ENCODE measurements around the gene ITGB3. TPM values are rescaled to one million over a fixed set of nuclear protein-coding genes. Genes with fewer than 3 reads are reported as not detected.

The ITGB3 gene
- total RNA-seq, 4 donors from 2014 or later, result 0.76 to 6.6 (median 4.6) TPM

GRCh38 chr17:47244697-47245096, 8.9 kb upstream of the ITGB3 start:
- no peaks in the 10 kb centered on the region for H3K36me3 ChIP-seq
- no peak overlapping the region for H3K4me3 ChIP-seq
- TF ChIP-seq, protein P1, sequence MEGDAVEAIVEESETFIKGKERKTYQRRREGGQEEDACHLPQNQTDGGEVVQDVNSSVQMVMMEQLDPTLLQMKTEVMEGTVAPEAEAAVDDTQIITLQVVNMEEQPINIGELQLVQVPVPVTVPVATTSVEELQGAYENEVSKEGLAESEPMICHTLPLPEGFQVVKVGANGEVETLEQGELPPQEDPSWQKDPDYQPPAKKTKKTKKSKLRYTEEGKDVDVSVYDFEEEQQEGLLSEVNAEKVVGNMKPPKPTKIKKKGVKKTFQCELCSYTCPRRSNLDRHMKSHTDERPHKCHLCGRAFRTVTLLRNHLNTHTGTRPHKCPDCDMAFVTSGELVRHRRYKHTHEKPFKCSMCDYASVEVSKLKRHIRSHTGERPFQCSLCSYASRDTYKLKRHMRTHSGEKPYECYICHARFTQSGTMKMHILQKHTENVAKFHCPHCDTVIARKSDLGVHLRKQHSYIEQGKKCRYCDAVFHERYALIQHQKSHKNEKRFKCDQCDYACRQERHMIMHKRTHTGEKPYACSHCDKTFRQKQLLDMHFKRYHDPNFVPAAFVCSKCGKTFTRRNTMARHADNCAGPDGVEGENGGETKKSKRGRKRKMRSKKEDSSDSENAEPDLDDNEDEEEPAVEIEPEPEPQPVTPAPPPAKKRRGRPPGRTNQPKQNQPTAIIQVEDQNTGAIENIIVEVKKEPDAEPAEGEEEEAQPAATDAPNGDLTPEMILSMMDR (IDR thresholded peaks at IDR 0.05), result no peak
- TF ChIP-seq EP300 (IDR thresholded peaks at IDR 0.05), result no peak
- no peak for TF ChIP-seq POLR2A (IDR thresholded peaks at IDR 0.05)
- TF ChIP-seq POLR2AphosphoS5 (IDR thresholded peaks at IDR 0.05), result no peak
- no peak for DNase-seq (ENCODE audit: low spot score in 2 of 2)
- H3K4me1 ChIP-seq, result peaks cover 17% of the 10 kb centered on the region
- no peaks in the 10 kb centered on the region for H3K9me3 ChIP-seq
- H3K27me3 ChIP-seq, result no peaks in the 10 kb centered on the region
- no peak overlapping the region for H3K27ac ChIP-seq
- 100% methylated on average over 2 of the region's 2 CpGs for WGBS

- TF ChIP-seq EP300 (IDR thresholded peaks at IDR 0.05), result no peak
- TF ChIP-seq, protein P1 (IDR thresholded peaks at IDR 0.05), result no peak
- no peak for TF ChIP-seq POLR2A (IDR thresholded peaks at IDR 0.05)
- TF ChIP-seq POLR2AphosphoS5 (IDR thresholded peaks at IDR 0.05), result no peak
- WGBS, result 74% methylated on average over 2 of the region's 2 CpGs
- DNase-seq (ENCODE audit: low spot score in 2 of 2), result no peak
- Histone ChIP-seq H3K27me3 (no peaks in the 10 kb centered on the region), H3K4me3 (no peak overlapping the region), H3K36me3 (no peaks in the 10 kb centered on the region), H3K27ac (no peak overlapping the region), H3K9me3 (no peaks in the 10 kb centered on the region), H3K4me1 (peaks cover 3% of the 10 kb centered on the region)
Measured at GRCh38 chr17:47246120-47246519, 7.5 kb upstream of the ITGB3 start.

DNA sequence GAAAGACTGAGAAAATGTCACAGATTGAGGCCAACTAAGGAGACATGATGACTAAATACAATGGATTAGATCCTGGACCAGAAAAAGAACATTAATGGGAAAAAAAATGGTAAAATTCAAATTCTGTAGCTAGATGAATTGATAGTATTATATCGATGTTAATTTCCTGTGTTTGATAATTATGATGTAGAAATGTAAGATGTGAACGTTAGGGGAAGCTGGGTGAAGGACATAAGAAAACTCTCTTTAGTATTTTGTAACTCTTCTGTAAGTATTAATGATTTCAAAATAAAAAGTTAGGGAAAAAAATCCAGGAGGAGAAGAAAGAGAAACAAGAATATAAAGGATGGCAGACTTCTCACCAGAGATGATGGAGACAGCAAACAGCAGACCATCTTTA, 2.8 kb upstream of the ITGB3 start:
- DNase-seq (ENCODE audit: low spot score in 2 of 2), result no peak
- WGBS, result 91% methylated on average over 2 of the region's 2 CpGs
- H3K4me3 ChIP-seq, result no peak overlapping the region
- peaks cover 21% of the 10 kb centered on the region for H3K4me1 ChIP-seq
- no peaks in the 10 kb centered on the region for H3K36me3 ChIP-seq
- H3K9me3 ChIP-seq, result no peaks in the 10 kb centered on the region
- TF ChIP-seq POLR2A (IDR thresholded peaks at IDR 0.05) (no peak), EP300 (IDR thresholded peaks at IDR 0.05) (no peak), POLR2AphosphoS5 (IDR thresholded peaks at IDR 0.05) (no peak)
- TF ChIP-seq, protein P1 (IDR thresholded peaks at IDR 0.05), result no peak
- H3K27ac ChIP-seq, result no peak overlapping the region
- H3K27me3 ChIP-seq, result peaks cover 27% of the 10 kb centered on the region

DNA sequence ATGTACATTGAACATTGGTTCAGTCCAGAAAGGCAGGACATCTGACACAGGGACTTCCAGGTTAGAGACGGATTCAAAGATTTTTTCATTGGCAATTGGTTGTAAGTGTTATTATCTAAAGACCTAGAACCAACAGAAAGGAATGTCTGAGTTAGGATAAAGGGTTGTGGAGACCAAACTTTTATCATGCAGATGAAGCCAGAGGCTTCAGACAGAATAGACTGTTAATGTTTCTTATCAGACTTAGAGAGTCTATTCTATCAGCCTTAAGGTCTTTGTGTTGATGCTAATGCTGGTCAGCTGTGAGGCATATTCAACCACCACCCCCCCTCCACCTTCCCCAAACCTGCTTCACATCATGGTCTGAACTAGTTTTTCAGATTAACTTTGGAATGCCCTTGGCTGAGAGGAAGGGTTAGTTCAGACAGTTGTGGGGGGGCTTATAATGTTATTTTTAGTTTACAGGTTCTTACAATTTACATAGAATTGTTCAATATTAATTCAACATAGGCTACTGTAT, 2.1 kb upstream of the ITGB3 start:
- no peak for DNase-seq (ENCODE audit: low spot score in 2 of 2)
- Histone ChIP-seq H3K4me3 (no peak overlapping the region), H3K27ac (no peak overlapping the region), H3K9me3 (no peaks in the 10 kb centered on the region), H3K36me3 (no peaks in the 10 kb centered on the region), H3K27me3 (peaks cover 29% of the 10 kb centered on the region), H3K4me1 (peaks cover 23% of the 10 kb centered on the region)
- 100% methylated on average over 1 of the region's 1 CpG for WGBS
- TF ChIP-seq POLR2A (IDR thresholded peaks at IDR 0.05), result no peak
- TF ChIP-seq, protein P1 (IDR thresholded peaks at IDR 0.05), result no peak
- no peak for TF ChIP-seq POLR2AphosphoS5 (IDR thresholded peaks at IDR 0.05)
- no peak for TF ChIP-seq EP300 (IDR thresholded peaks at IDR 0.05)

GRCh38 chr17:47252209-47252608, 1.4 kb upstream of the ITGB3 start:
- DNase-seq (ENCODE audit: low spot score in 2 of 2), result no peak
- 93% methylated on average over 1 of the region's 1 CpG for WGBS
- H3K36me3 ChIP-seq, result no peaks in the 10 kb centered on the region
- no peak overlapping the region for H3K4me3 ChIP-seq
- H3K4me1 ChIP-seq, result peaks cover 29% of the 10 kb centered on the region
- TF ChIP-seq, protein P1 (IDR thresholded peaks at IDR 0.05), result no peak
- TF ChIP-seq POLR2A (IDR thresholded peaks at IDR 0.05), result no peak
- TF ChIP-seq EP300 (IDR thresholded peaks at IDR 0.05), result no peak
- no peak for TF ChIP-seq POLR2AphosphoS5 (IDR thresholded peaks at IDR 0.05)
- no peaks in the 10 kb centered on the region for H3K9me3 ChIP-seq
- peaks cover 32% of the 10 kb centered on the region for H3K27me3 ChIP-seq
- H3K27ac ChIP-seq, result no peak overlapping the region
